Choroid plexus epithelial cell (primary cell): ENCODE measurements around the gene GALP.

Experiments
- DNase-seq: peaks from one replicate; pipeline ENCODE4 v3.0.0-alpha.2; 2010; ENCODE audit warnings: low read depth
- H3K4me3 ChIP-seq: 2 replicates; pipeline ENCODE4 v1.5.1; 2011; ENCODE audit warnings: low read depth, mild to moderate bottlenecking, control low read depth, low read length, moderate library complexity
- CTCF ChIP-seq: conservative IDR thresholded peaks from 2 replicates; pipeline ENCODE4 v1.5.1; 2011; ENCODE audit warnings: low read depth, mild to moderate bottlenecking, control low read depth, inconsistent platforms, low read length, moderate library complexity

Gene GALP

DNA sequence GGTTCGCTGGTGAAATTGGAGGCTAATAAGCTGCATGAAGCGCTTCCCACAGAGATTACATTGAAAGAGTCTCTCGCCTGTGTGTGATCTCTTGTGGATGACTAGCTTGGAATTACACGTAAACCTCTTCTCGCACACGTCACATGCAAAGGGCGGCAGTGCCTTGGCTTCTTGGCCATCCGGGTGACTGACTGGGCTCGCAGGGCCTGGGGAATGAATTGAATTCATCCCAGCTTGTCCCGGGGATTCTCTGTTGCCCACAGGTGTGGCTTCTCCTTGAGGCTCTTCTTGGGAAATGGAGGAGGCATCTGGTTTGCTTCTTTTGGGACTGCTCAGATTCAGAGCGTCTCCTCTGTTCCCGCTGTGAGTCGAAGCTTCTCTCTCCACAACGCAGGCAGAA, 46.0 kb downstream of the GALP start:
- no peak for TF ChIP-seq CTCF
- no peak for DNase-seq
- H3K4me3 ChIP-seq: no peak overlapping the region

DNA sequence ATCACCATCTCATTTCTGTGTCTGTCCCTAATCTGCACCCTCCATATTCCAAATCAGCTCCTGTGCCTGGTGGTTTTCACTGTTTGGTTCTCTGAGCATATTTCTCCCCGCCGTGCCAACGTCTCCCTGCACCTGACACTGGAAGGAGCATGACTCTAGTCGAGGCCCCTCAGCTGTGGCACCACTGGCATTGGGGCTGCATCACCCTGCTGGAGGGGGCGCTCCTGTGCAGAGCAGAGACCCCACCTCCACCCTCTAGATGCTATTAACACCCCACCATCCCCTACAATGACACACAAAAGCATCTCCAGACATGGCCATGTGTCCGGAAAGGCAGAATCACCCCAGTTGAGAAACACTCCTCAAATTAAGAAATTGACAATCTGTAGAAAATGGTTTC, 47.1 kb downstream of the GALP start:
- TF ChIP-seq CTCF: no peak
- no peak overlapping the region for H3K4me3 ChIP-seq
- no peak for DNase-seq

- TF ChIP-seq CTCF: no peak
- DNase-seq: no peak
- no peak overlapping the region for H3K4me3 ChIP-seq
These were observed 47.7 kb downstream of the GALP start for GRCh38 chr19:56223481-56223880.
